K562 (cell line): ENCODE measurements around the gene COMMD9.

Source experiments
- DDX20 ChIP-seq: fragments of 450-650 bp; IDR thresholded peaks from 2 replicates; pipeline ENCODE4 v1.6.1; 2016; ENCODE audit warnings: missing genetic modification characterization, low read depth, mild to moderate bottlenecking, missing compliant biosample characterization, moderate library complexity
- FOXK1 ChIP-seq: sonication (generic); formaldehyde crosslinking; IDR thresholded peaks from 2 replicates; pipeline ENCODE4 v1.8.0; 2022; ENCODE audit warnings: missing genetic modification reagents, mild to moderate bottlenecking, borderline replicate concordance
- GMEB1 ChIP-seq: fragments of 250-450 bp; sonication (Bioruptor Pico); IDR thresholded peaks from 2 replicates; pipeline ENCODE4 v1.4.0; 2020; ENCODE audit warnings: mild to moderate bottlenecking
- HDAC2 ChIP-seq: fragments of 450-650 bp; IDR thresholded peaks from 2 replicates; pipeline ENCODE4 v1.6.1; 2016; ENCODE audit warnings: mild to moderate bottlenecking
- MYC ChIP-seq, 2 experiments: fragments of 250-450 bp in 1 of 2; sonication (Bioruptor Pico) in 1 of 2; IDR thresholded peaks; 2 replicates each; pipeline versions ENCODE4 v1.5.1 to v1.6.1; 2012 to 2021; ENCODE audit warnings: low read depth in 2 of 2, borderline replicate concordance in 1 of 2, improper control_type of control experiment in 1 of 2, low read length in 1 of 2, mild to moderate bottlenecking in 1 of 2, moderate library complexity in 1 of 2
- POLR2A ChIP-seq: fragments of 450-650 bp; conservative IDR thresholded peaks from 2 replicates; pipeline ENCODE4 v1.6.1; 2016
- RCOR1 ChIP-seq, 2 experiments: IDR thresholded peaks; 2 replicates each; pipeline ENCODE4 v1.6.1; 2012; ENCODE audit warnings: low read depth in 2 of 2, low read length in 2 of 2, borderline replicate concordance in 1 of 2, improper control_type of control experiment in 1 of 2
- SIN3A ChIP-seq, 2 experiments: fragments of 150-350 bp in 1 of 2; IDR thresholded peaks; 2 replicates each; pipeline ENCODE4 v1.6.1; 2011 to 2016; ENCODE audit warnings: borderline replicate concordance in 2 of 2, low read depth in 2 of 2, low read length in 2 of 2, mild to moderate bottlenecking in 2 of 2, moderate library complexity in 2 of 2; ENCODE audit not compliant: control insufficient read depth in 1 of 2
- ZNF263 ChIP-seq: sonication (generic); formaldehyde crosslinking; IDR thresholded peaks from 2 replicates; pipeline ENCODE4 v1.8.0; 2022; ENCODE audit warnings: mild to moderate bottlenecking, missing genetic modification reagents, borderline replicate concordance
- ZNF785 ChIP-seq: fragments of 250-450 bp; sonication (Bioruptor Pico); IDR thresholded peaks from 2 replicates; pipeline ENCODE4 v1.4.0; 2020; ENCODE audit warnings: mild to moderate bottlenecking
- TF ChIP-seq, protein P1 (sequence below), 3 experiments: IDR thresholded peaks in 2 of 3; conservative IDR thresholded peaks in 1 of 3; 2 replicates each; pipeline ENCODE4 v1.5.1; 2011 to 2012; ENCODE audit warnings: low read length in 3 of 3, mild to moderate bottlenecking in 3 of 3, control low read depth in 2 of 3, improper control_type of control experiment in 1 of 3, inconsistent platforms in 1 of 3, low read depth in 1 of 3, mixed read lengths in 1 of 3, moderate library complexity in 1 of 3; ENCODE audit not compliant: insufficient read depth in 2 of 3

- no peak for TF ChIP-seq DDX20 (tag)
- no peak for TF ChIP-seq SIN3A (IDR thresholded peaks at IDR 0.05; ENCODE audit: borderline replicate concordance in 2 of 2, control insufficient read depth in 1 of 2, low read depth in 2 of 2, low read length in 2 of 2)
- TF ChIP-seq, protein P1, sequence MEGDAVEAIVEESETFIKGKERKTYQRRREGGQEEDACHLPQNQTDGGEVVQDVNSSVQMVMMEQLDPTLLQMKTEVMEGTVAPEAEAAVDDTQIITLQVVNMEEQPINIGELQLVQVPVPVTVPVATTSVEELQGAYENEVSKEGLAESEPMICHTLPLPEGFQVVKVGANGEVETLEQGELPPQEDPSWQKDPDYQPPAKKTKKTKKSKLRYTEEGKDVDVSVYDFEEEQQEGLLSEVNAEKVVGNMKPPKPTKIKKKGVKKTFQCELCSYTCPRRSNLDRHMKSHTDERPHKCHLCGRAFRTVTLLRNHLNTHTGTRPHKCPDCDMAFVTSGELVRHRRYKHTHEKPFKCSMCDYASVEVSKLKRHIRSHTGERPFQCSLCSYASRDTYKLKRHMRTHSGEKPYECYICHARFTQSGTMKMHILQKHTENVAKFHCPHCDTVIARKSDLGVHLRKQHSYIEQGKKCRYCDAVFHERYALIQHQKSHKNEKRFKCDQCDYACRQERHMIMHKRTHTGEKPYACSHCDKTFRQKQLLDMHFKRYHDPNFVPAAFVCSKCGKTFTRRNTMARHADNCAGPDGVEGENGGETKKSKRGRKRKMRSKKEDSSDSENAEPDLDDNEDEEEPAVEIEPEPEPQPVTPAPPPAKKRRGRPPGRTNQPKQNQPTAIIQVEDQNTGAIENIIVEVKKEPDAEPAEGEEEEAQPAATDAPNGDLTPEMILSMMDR (IDR thresholded peaks at IDR 0.05 in 2 of 3, conservative IDR thresholded peaks at IDR 0.05 in 1 of 3; ENCODE audit: insufficient read depth in 2 of 3, low read depth in 1 of 3, low read length in 3 of 3) = no peak
- TF ChIP-seq ZNF263 (CRISPR knock-in tag) = no peak
- TF ChIP-seq POLR2A = no peak
- no peak for TF ChIP-seq RCOR1 (IDR thresholded peaks at IDR 0.05; ENCODE audit: borderline replicate concordance in 1 of 2, low read depth in 2 of 2, low read length in 2 of 2)
- TF ChIP-seq MYC (IDR thresholded peaks at IDR 0.05; ENCODE audit: low read depth, low read length) = no peak
- TF ChIP-seq MYC (CRISPR knock-in tag; IDR thresholded peaks at IDR 0.05; ENCODE audit: borderline replicate concordance, low read depth) = no peak
- TF ChIP-seq FOXK1 (CRISPR knock-in tag) = no peak
- no peak for TF ChIP-seq GMEB1 (CRISPR knock-in tag)
- TF ChIP-seq HDAC2 = no peak
- no peak for TF ChIP-seq ZNF785
These were observed 20.6 kb upstream of the COMMD9 start for GRCh38 chr11:36309779-36310178.
